ENCODE measurements around the gene DNER. TPM values are rescaled to one million over a fixed set of nuclear protein-coding genes. Genes with fewer than 3 reads are reported as not detected.

Gene DNER
- total and polyA plus RNA-seq, 2 donors (not counting 1 experiment from before 2014, with no cell fraction given) = not detected

- Histone ChIP-seq H4K20me1 (ENCODE audit: control insufficient read depth, insufficient read depth, low read length, poor library complexity, severe bottlenecking) (no peaks in the 10 kb centered on the region), H3K27ac (ENCODE audit: low read length in 2 of 2) (no peak overlapping the region), H3K9me3 (ENCODE audit: control extremely low read depth in 1 of 3, control insufficient read depth in 2 of 3, insufficient read depth in 1 of 3, low read length in 2 of 3) (no peaks in the 10 kb centered on the region), H3K4me2 (replicated peaks; ENCODE audit: low read depth, low read length, poor library complexity, severe bottlenecking) (no peak overlapping the region), H2AFZ (ENCODE audit: insufficient read depth, low read depth, low read length, poor library complexity, severe bottlenecking) (no peak overlapping the region), H3K4me3 (ENCODE audit: control extremely low read depth in 1 of 5, extremely low read depth in 1 of 5, insufficient read depth in 1 of 5, low read depth in 2 of 5, low read length in 4 of 5) (no peak overlapping the region), H3K36me3 (replicated peaks in 1 of 2; ENCODE audit: control extremely low read depth in 1 of 2, control insufficient read depth in 1 of 2, extremely low read depth in 1 of 2, insufficient read depth in 2 of 2, low read length in 1 of 2) (no peaks in the 10 kb centered on the region), H3K4me1 (ENCODE audit: control insufficient read depth in 2 of 2, insufficient read depth in 2 of 2, low read length in 2 of 2) (no peaks in the 10 kb centered on the region), H3K79me2 (ENCODE audit: control insufficient read depth, insufficient read depth, low read length) (no peaks in the 10 kb centered on the region), H3K9ac (ENCODE audit: low read length) (no peak overlapping the region), H3K27me3 (replicated peaks in 1 of 4; ENCODE audit: control extremely low read depth in 1 of 4, control insufficient read depth in 3 of 4, insufficient read depth in 4 of 4, low read length in 3 of 4) (peaks cover 0 to 8% (median 3%) of the 10 kb centered on the region in 4 experiments)
- Mint-ChIP-seq H3K4me3 (no peak overlapping the region), H3K27me3 (peaks cover 46% of the 10 kb centered on the region), H3K4me1 (no peaks in the 10 kb centered on the region), H3K27ac (no peak overlapping the region), H3K9me3 (ENCODE audit: insufficient read depth) (no peaks in the 10 kb centered on the region)
- no peak for DNase-seq
- ChIA-PET POLR2A (no interaction called here), CTCF (no interaction called here)
- intact Hi-C loops (cut with micrococcal nuclease) = no loop called here
- no peak for TF ChIP-seq CTCF (IDR thresholded peaks at IDR 0.05)
- no peak for TF ChIP-seq EZH2 (IDR thresholded peaks at IDR 0.05; ENCODE audit: borderline replicate concordance, insufficient read depth, low read depth, low read length, poor library complexity, severe bottlenecking)
- 90% methylated on average over 3 of the region's 5 CpGs for WGBS (ENCODE audit: insufficient coverage)
- no peak for ATAC-seq (ENCODE audit: low read depth)
These were observed 40.7 kb downstream of the DNER start for GRCh38 chr2:229673676-229674075.

- H3K4me1 Mint-ChIP-seq = no peaks in the 10 kb centered on the region
- Histone ChIP-seq H3K4me3 (ENCODE audit: control extremely low read depth in 1 of 5, extremely low read depth in 1 of 5, insufficient read depth in 1 of 5, low read depth in 2 of 5, low read length in 4 of 5) (no peak overlapping the region), H3K79me2 (ENCODE audit: control insufficient read depth, insufficient read depth, low read length) (no peaks in the 10 kb centered on the region), H3K9ac (ENCODE audit: low read length) (no peak overlapping the region), H3K4me1 (ENCODE audit: control insufficient read depth in 2 of 2, insufficient read depth in 2 of 2, low read length in 2 of 2) (no peaks in the 10 kb centered on the region), H3K36me3 (replicated peaks in 1 of 2; ENCODE audit: control extremely low read depth in 1 of 2, control insufficient read depth in 1 of 2, extremely low read depth in 1 of 2, insufficient read depth in 2 of 2, low read length in 1 of 2) (no peaks in the 10 kb centered on the region), H2AFZ (ENCODE audit: insufficient read depth, low read depth, low read length, poor library complexity, severe bottlenecking) (no peak overlapping the region), H3K9me3 (ENCODE audit: control extremely low read depth in 1 of 3, control insufficient read depth in 2 of 3, insufficient read depth in 1 of 3, low read length in 2 of 3) (no peaks in the 10 kb centered on the region), H3K4me2 (replicated peaks; ENCODE audit: low read depth, low read length, poor library complexity, severe bottlenecking) (no peak overlapping the region), H4K20me1 (ENCODE audit: control insufficient read depth, insufficient read depth, low read length, poor library complexity, severe bottlenecking) (no peaks in the 10 kb centered on the region), H3K27me3 (replicated peaks in 1 of 4; ENCODE audit: control extremely low read depth in 1 of 4, control insufficient read depth in 3 of 4, insufficient read depth in 4 of 4, low read length in 3 of 4) (peaks cover 0 to 5% (median 0%) of the 10 kb centered on the region in 4 experiments), H3K27ac (ENCODE audit: low read length in 2 of 2) (no peak overlapping the region)
- intact Hi-C loops (cut with micrococcal nuclease) = no loop called here
- ChIA-PET CTCF (no interaction called here), POLR2A (no interaction called here)
- TF ChIP-seq EZH2 (IDR thresholded peaks at IDR 0.05; ENCODE audit: borderline replicate concordance, insufficient read depth, low read depth, low read length, poor library complexity, severe bottlenecking) (no peak), CTCF (IDR thresholded peaks at IDR 0.05) (no peak)
- H3K4me3 Mint-ChIP-seq = no peak overlapping the region
- no peak overlapping the region for H3K27ac Mint-ChIP-seq
- ATAC-seq (ENCODE audit: low read depth) = no peak
- H3K9me3 Mint-ChIP-seq (ENCODE audit: insufficient read depth) = no peaks in the 10 kb centered on the region
- WGBS (ENCODE audit: insufficient coverage) = 80% methylated on average over 5 of the region's 8 CpGs
- H3K27me3 Mint-ChIP-seq = peaks cover 32% of the 10 kb centered on the region
- no peak for DNase-seq
These were observed 42.3 kb downstream of the DNER start for GRCh38 chr2:229672021-229672420.
